Neural cell (in vitro differentiated cells): ENCODE results near the gene BLOC1S4. TPM values are rescaled to one million over a fixed set of nuclear protein-coding genes. Genes with fewer than 3 reads are reported as not detected.

ENCODE experiments used
- H2AFZ ChIP-seq: fragments of 200-600, 300-800 bp; sonication (generic), shearing (Covaris generic); 2 replicates; pipeline ENCODE4 v1.6.0; 2014; ENCODE audit warnings: low read depth, mild to moderate bottlenecking, antibody characterized with exemption, low read length, moderate library complexity
- H3F3A ChIP-seq: fragments of 200-600 bp; shearing (Covaris generic); 2 replicates; pipeline ENCODE4 v1.6.1; 2016; ENCODE audit warnings: mild to moderate bottlenecking, moderate library complexity, mixed read lengths, antibody characterized with exemption, low read length; ENCODE audit not compliant: insufficient read depth, poor library complexity, severe bottlenecking
- H3K27ac ChIP-seq: fragments of 200-600, 300-800 bp; sonication (generic), shearing (Covaris generic); 2 replicates; pipeline ENCODE4 v1.5.1; 2014; ENCODE audit warnings: mild to moderate bottlenecking, low read length, moderate library complexity
- H3K27me3 ChIP-seq: fragments of 300-800, 200-600 bp; sonication (generic), shearing (Covaris generic); 2 replicates; pipeline ENCODE4 v1.6.0; 2014; ENCODE audit warnings: mild to moderate bottlenecking, low read depth, low read length, moderate library complexity; ENCODE audit not compliant: insufficient read depth
- H3K36me3 ChIP-seq: fragments of 300-800, 200-600 bp; sonication (generic), shearing (Covaris generic); 2 replicates; pipeline ENCODE4 v1.5.1; 2014; ENCODE audit warnings: mild to moderate bottlenecking, antibody characterized with exemption, low read length, moderate library complexity; ENCODE audit not compliant: insufficient read depth
- H3K4me2 ChIP-seq: fragments of 300-800, 200-600 bp; sonication (generic), shearing (Covaris generic); 2 replicates; pipeline ENCODE4 v1.6.0; 2014; ENCODE audit warnings: mild to moderate bottlenecking, low read length
- H3K4me3 ChIP-seq: fragments of 300-800, 200-600 bp; sonication (generic), shearing (Covaris generic); 2 replicates; pipeline ENCODE4 v1.5.1; 2014; ENCODE audit warnings: mild to moderate bottlenecking, low read length, moderate library complexity
- H3K79me2 ChIP-seq: fragments of 200-600 bp; shearing (Covaris generic); replicated peaks from 2 replicates; pipeline ENCODE4 v1.6.0; 2014; ENCODE audit warnings: mild to moderate bottlenecking, low read length, moderate library complexity; ENCODE audit not compliant: insufficient read depth
- H3K9ac ChIP-seq: fragments of 300-800, 200-600 bp; sonication (generic), shearing (Covaris generic); 2 replicates; pipeline ENCODE4 v1.6.1; 2016; ENCODE audit warnings: mild to moderate bottlenecking, low read length, mixed read lengths
- H3K9me2 ChIP-seq: fragments of 200-600 bp; shearing (Covaris generic); 2 replicates; pipeline ENCODE4 v1.6.1; 2016; ENCODE audit warnings: mild to moderate bottlenecking, low read length, mixed read lengths; ENCODE audit not compliant: insufficient read depth
- H3K9me3 ChIP-seq: fragments of 200-600, 300-800 bp; sonication (generic), shearing (Covaris generic); 2 replicates; pipeline ENCODE4 v1.6.1; 2016; ENCODE audit warnings: mild to moderate bottlenecking, mixed run types, low read length, moderate library complexity, mixed read lengths
- H4K20me1 ChIP-seq: fragments of 200-600 bp; shearing (Covaris generic); 2 replicates; pipeline ENCODE4 v1.6.1; 2016; ENCODE audit warnings: mild to moderate bottlenecking, mixed run types; ENCODE audit not compliant: insufficient read depth
- CTCF ChIP-seq: fragments of 450-650 bp; IDR thresholded peaks from 2 replicates; pipeline ENCODE4 v1.5.1; 2014; ENCODE audit warnings: antibody characterized with exemption, mild to moderate bottlenecking, moderate library complexity; ENCODE audit not compliant: poor library complexity, severe bottlenecking
- EP300 ChIP-seq: fragments of 450-650 bp; conservative IDR thresholded peaks from 2 replicates; pipeline ENCODE4 v1.6.1; 2014; ENCODE audit warnings: antibody characterized with exemption, mild to moderate bottlenecking, moderate library complexity; ENCODE audit not compliant: poor library complexity, severe bottlenecking
- EZH2 ChIP-seq: fragments of 200-600, 300-800 bp; shearing (Covaris generic), sonication (generic); IDR thresholded peaks from 2 replicates; pipeline ENCODE4 v1.6.1; 2014; ENCODE audit warnings: antibody characterized with exemption, low read length, borderline replicate concordance, mild to moderate bottlenecking; ENCODE audit not compliant: insufficient read depth, poor library complexity, severe bottlenecking
- MXI1 ChIP-seq: fragments of 450-650 bp; conservative IDR thresholded peaks from 2 replicates; pipeline ENCODE4 v1.6.1; 2014; ENCODE audit warnings: antibody characterized with exemption, mild to moderate bottlenecking; ENCODE audit not compliant: poor library complexity, severe bottlenecking
- POLR2AphosphoS5 ChIP-seq: IDR thresholded peaks from 2 replicates; pipeline ENCODE4 v1.6.1; 2012
- REST ChIP-seq: IDR thresholded peaks from 2 replicates; pipeline ENCODE4 v1.6.1; 2012; ENCODE audit warnings: borderline replicate concordance
- SMC3 ChIP-seq: fragments of 450-650 bp; conservative IDR thresholded peaks from 2 replicates; pipeline ENCODE4 v1.6.1; 2014; ENCODE audit warnings: antibody characterized with exemption, mild to moderate bottlenecking, moderate library complexity; ENCODE audit not compliant: poor library complexity
- TAF1 ChIP-seq: IDR thresholded peaks from 2 replicates; pipeline ENCODE4 v1.6.1; 2012; ENCODE audit warnings: low read depth
- polyA plus RNA-seq: library from polyadenylated mRNA; depleted of rRNA; stranded (reverse); fragments of >200 nt; gene quantifications from 2 replicates; pipeline ENCODE4 v1.2.3, GENCODE V29; 2014

The BLOC1S4 gene
- polyA plus RNA-seq, 1 donor from 2014 or later = 21.2 TPM

- H3K27ac ChIP-seq = no peak overlapping the region
- no peaks in the 10 kb centered on the region for H3K9me3 ChIP-seq
- no peak overlapping the region for H3K4me3 ChIP-seq
- no peak overlapping the region for H2AFZ ChIP-seq
- no peak overlapping the region for H3K9ac ChIP-seq
- H3K4me2 ChIP-seq = no peak overlapping the region
- H3K79me2 ChIP-seq = no peaks in the 10 kb centered on the region
- H3K36me3 ChIP-seq = no peaks in the 10 kb centered on the region
- H3K27me3 ChIP-seq = no peaks in the 10 kb centered on the region
- TF ChIP-seq EZH2 (no peak), CTCF (no peak), SMC3 (no peak), MXI1 (no peak), REST (no peak), POLR2AphosphoS5 (no peak), TAF1 (no peak)
- no peaks in the 10 kb centered on the region for H4K20me1 ChIP-seq
- H3K9me2 ChIP-seq = no peaks in the 10 kb centered on the region
- no peaks in the 10 kb centered on the region for H3F3A ChIP-seq
Observed at GRCh38 chr4:6760865-6761264, 44.9 kb downstream of the BLOC1S4 start.

- Histone ChIP-seq H3K27ac (no peak overlapping the region), H3K9ac (no peak overlapping the region), H3K36me3 (no peaks in the 10 kb centered on the region), H3K79me2 (no peaks in the 10 kb centered on the region), H3K9me3 (no peaks in the 10 kb centered on the region), H3K9me2 (no peaks in the 10 kb centered on the region), H4K20me1 (no peaks in the 10 kb centered on the region), H3K27me3 (no peaks in the 10 kb centered on the region), H3K4me3 (no peak overlapping the region), H3F3A (no peaks in the 10 kb centered on the region), H3K4me2 (no peak overlapping the region), H2AFZ (no peak overlapping the region)
- no peak for TF ChIP-seq REST
- no peak for TF ChIP-seq SMC3
- no peak for TF ChIP-seq EP300
Observed at GRCh38 chr4:6761649-6762615, 46.0 kb downstream of the BLOC1S4 start.
